Loucy (cell line): ENCODE data around the gene IQCK.

Experiments used
- EZH2phosphoT487 ChIP-seq: fragments of 200-600 bp; IDR thresholded peaks from 2 replicates; pipeline ENCODE4 v1.6.1; 2018; ENCODE audit warnings: antibody characterized with exemption, mild to moderate bottlenecking, moderate library complexity, borderline replicate concordance
- TF ChIP-seq, protein P1 (sequence below): fragments of 200-600 bp; sonication (generic); conservative IDR thresholded peaks from 2 replicates; pipeline ENCODE4 v1.5.1; 2014; ENCODE audit warnings: mild to moderate bottlenecking, antibody characterized with exemption, low read length

DNA sequence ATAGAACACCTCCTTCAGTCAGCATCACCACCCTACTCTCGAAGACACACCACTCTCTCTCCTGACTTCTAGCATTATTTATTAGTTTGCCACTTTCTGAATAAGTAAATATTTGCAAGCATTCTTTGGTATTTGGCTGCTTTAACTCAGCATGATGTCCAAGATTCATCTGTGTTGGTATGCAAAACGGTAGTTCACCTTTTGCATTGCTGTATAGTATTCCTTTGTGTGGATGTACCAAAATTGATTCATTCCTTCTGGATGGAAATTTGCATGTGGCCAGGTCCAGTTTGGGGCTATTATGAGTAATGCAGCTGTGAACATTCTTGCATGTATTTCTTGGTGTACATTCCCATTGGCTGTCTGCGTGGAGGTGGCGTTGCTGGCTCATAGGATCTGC is 32.9 kb upstream of the IQCK start:
- TF ChIP-seq, protein P1, sequence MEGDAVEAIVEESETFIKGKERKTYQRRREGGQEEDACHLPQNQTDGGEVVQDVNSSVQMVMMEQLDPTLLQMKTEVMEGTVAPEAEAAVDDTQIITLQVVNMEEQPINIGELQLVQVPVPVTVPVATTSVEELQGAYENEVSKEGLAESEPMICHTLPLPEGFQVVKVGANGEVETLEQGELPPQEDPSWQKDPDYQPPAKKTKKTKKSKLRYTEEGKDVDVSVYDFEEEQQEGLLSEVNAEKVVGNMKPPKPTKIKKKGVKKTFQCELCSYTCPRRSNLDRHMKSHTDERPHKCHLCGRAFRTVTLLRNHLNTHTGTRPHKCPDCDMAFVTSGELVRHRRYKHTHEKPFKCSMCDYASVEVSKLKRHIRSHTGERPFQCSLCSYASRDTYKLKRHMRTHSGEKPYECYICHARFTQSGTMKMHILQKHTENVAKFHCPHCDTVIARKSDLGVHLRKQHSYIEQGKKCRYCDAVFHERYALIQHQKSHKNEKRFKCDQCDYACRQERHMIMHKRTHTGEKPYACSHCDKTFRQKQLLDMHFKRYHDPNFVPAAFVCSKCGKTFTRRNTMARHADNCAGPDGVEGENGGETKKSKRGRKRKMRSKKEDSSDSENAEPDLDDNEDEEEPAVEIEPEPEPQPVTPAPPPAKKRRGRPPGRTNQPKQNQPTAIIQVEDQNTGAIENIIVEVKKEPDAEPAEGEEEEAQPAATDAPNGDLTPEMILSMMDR = no peak
- TF ChIP-seq EZH2phosphoT487 = no peak
